SU-DHL-6 (cell line): ENCODE results near the gene BHLHA9.

Experiments used
- H2AFZ ChIP-seq: fragments of 200-600 bp; sonication (generic); 2 replicates; pipeline ENCODE4 v1.6.1; 2014; ENCODE audit warnings: low read depth, mild to moderate bottlenecking, moderate library complexity, mixed read lengths, antibody characterized with exemption, low read length; ENCODE audit not compliant: severe bottlenecking
- H3F3A ChIP-seq: fragments of 200-600 bp; shearing (Covaris generic); 2 replicates; pipeline ENCODE4 v1.6.0; 2016; ENCODE audit warnings: antibody characterized with exemption, mild to moderate bottlenecking; ENCODE audit not compliant: insufficient read depth
- H3K27ac ChIP-seq: fragments of 200-600 bp; sonication (generic); 2 replicates; pipeline ENCODE4 v1.5.1; 2016; ENCODE audit warnings: low read depth, mild to moderate bottlenecking, low read length, moderate library complexity, mixed read lengths
- H3K27me3 ChIP-seq: fragments of 200-600 bp; sonication (generic), shearing (Covaris generic); 2 replicates; pipeline ENCODE4 v1.6.0; 2014; ENCODE audit warnings: mild to moderate bottlenecking, low read length
- H3K36me3 ChIP-seq: fragments of 200-600 bp; sonication (generic); 2 replicates; pipeline ENCODE4 v1.6.1; 2014; ENCODE audit warnings: mild to moderate bottlenecking, low read length, mixed read lengths
- H3K4me2 ChIP-seq: fragments of 300-600, 200-600 bp; shearing (Covaris generic), sonication (generic); 2 replicates; pipeline ENCODE4 v1.6.0; 2014; ENCODE audit warnings: low read length, low read depth, mild to moderate bottlenecking; ENCODE audit not compliant: poor library complexity, severe bottlenecking
- H3K4me3 ChIP-seq: fragments of 200-600 bp; sonication (generic); 2 replicates; pipeline ENCODE4 v1.5.1; 2014; ENCODE audit warnings: antibody characterized with exemption, low read length, mild to moderate bottlenecking, mixed read lengths; ENCODE audit not compliant: insufficient read depth, poor library complexity, severe bottlenecking
- H3K79me2 ChIP-seq: fragments of 200-600 bp; sonication (generic); 2 replicates; pipeline ENCODE4 v1.6.1; 2014; ENCODE audit warnings: mild to moderate bottlenecking, low read length, moderate library complexity; ENCODE audit not compliant: insufficient read depth
- H3K9ac ChIP-seq: fragments of 200-600 bp; sonication (generic); 2 replicates; pipeline ENCODE4 v1.7.0; 2014; ENCODE audit warnings: mild to moderate bottlenecking, low read length
- H3K9me2 ChIP-seq: fragments of 200-600 bp; sonication (generic); replicated peaks from 2 replicates; pipeline ENCODE4 v1.6.1; 2014; ENCODE audit warnings: low read length; ENCODE audit not compliant: insufficient read depth
- H3K9me3 ChIP-seq: fragments of 200-600 bp; sonication (generic); 2 replicates; pipeline ENCODE4 v1.6.1; 2014; ENCODE audit warnings: low read length, mixed read lengths; ENCODE audit not compliant: insufficient read depth
- H4K20me1 ChIP-seq: fragments of 200-600 bp; sonication (generic); 2 replicates; pipeline ENCODE4 v1.6.1; 2014; ENCODE audit warnings: low read depth, mild to moderate bottlenecking, antibody characterized with exemption, low read length, moderate library complexity, mixed read lengths
- EZH2phosphoT487 ChIP-seq: fragments of 200-600 bp; sonication (generic), shearing (Covaris generic); conservative IDR thresholded peaks from 2 replicates; pipeline ENCODE4 v1.6.1; 2018; ENCODE audit warnings: mild to moderate bottlenecking, antibody characterized with exemption, low read length, moderate library complexity, mixed read lengths
- TF ChIP-seq, protein P1 (sequence below): fragments of 200-600 bp; sonication (generic); IDR thresholded peaks from one replicate; pipeline ENCODE4 v1.5.1; 2017; ENCODE audit warnings: antibody characterized with exemption, mild to moderate bottlenecking, low read length, moderate library complexity; ENCODE audit not compliant: insufficient read depth, poor library complexity, severe bottlenecking

BHLHA9 gene

DNA sequence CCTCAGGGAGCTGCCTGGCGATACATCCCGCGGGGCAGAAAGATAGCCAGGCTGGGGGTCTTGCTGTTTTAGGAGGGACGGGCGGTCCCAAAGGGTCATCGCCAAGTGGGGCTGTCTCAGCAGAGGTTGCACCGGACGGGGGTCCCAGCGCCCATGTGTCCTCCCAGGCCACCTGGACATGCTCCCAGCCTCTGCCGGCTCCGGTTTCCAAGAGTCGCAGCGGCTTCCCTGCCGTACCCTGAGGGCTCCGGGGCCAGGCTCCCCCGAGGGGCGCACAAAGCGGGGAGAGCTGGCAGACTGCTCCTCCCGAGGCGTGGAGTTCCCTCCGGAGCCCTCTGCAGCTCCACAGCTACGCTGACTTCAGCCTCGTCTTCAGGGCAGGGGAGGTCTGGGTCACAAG, 10.4 kb downstream of the BHLHA9 start:
- Histone ChIP-seq H3K27me3 (no peaks in the 10 kb centered on the region), H2AFZ (no peak overlapping the region), H3K9me2 (no peaks in the 10 kb centered on the region), H4K20me1 (no peaks in the 10 kb centered on the region), H3K9me3 (no peaks in the 10 kb centered on the region), H3K36me3 (no peaks in the 10 kb centered on the region), H3K4me3 (no peak overlapping the region), H3K4me2 (no peak overlapping the region), H3K27ac (no peak overlapping the region), H3F3A (no peaks in the 10 kb centered on the region), H3K9ac (no peak overlapping the region), H3K79me2 (no peaks in the 10 kb centered on the region)
- TF ChIP-seq, protein P1, sequence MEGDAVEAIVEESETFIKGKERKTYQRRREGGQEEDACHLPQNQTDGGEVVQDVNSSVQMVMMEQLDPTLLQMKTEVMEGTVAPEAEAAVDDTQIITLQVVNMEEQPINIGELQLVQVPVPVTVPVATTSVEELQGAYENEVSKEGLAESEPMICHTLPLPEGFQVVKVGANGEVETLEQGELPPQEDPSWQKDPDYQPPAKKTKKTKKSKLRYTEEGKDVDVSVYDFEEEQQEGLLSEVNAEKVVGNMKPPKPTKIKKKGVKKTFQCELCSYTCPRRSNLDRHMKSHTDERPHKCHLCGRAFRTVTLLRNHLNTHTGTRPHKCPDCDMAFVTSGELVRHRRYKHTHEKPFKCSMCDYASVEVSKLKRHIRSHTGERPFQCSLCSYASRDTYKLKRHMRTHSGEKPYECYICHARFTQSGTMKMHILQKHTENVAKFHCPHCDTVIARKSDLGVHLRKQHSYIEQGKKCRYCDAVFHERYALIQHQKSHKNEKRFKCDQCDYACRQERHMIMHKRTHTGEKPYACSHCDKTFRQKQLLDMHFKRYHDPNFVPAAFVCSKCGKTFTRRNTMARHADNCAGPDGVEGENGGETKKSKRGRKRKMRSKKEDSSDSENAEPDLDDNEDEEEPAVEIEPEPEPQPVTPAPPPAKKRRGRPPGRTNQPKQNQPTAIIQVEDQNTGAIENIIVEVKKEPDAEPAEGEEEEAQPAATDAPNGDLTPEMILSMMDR = no peak
- no peak for TF ChIP-seq EZH2phosphoT487

DNA sequence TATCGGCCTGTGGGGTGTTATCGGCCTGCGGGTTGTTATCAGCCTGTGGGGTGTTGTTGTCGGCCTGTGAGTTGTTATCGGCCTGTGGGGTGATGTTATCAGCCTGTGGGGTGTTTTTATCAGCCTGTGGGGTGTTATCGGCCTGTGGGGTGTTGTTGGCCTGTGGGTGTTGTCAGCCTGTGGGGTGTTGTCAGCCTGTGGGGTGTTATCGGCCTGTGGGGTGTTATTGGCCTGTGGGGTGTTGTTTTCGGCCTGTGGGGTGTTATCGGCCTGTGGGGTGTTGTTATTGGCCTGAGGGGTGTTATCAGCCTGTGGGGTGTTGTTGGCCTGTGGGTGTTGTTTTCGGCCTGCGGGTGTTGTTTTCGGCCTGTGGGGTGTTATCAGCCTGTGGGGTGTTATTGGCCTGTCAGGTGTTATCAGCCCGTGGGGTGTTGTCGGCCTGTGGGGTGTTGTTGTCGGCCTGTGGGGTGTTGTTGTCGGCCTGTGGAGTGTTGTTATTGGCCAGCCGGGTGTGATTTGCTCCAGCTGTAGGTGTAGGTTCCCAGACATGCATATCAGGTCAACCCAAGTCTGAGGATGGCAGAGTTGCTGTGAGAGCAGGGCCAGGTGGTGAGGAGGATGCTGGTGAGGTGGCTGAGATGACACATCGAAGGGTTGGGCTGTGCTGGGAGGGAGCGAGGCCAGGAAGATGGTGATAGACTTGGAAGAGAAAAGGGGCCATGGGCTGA, 16.3 kb downstream of the BHLHA9 start:
- Histone ChIP-seq H4K20me1 (no peaks in the 10 kb centered on the region), H3K4me3 (no peak overlapping the region), H3K9me3 (no peaks in the 10 kb centered on the region), H3K79me2 (no peaks in the 10 kb centered on the region), H3F3A (no peaks in the 10 kb centered on the region), H3K27me3 (no peaks in the 10 kb centered on the region), H3K36me3 (no peaks in the 10 kb centered on the region), H2AFZ (no peak overlapping the region), H3K9me2 (no peaks in the 10 kb centered on the region), H3K9ac (no peak overlapping the region), H3K4me2 (no peak overlapping the region), H3K27ac (no peak overlapping the region)
- no peak for TF ChIP-seq EZH2phosphoT487
- TF ChIP-seq, protein P1 = no peak

DNA sequence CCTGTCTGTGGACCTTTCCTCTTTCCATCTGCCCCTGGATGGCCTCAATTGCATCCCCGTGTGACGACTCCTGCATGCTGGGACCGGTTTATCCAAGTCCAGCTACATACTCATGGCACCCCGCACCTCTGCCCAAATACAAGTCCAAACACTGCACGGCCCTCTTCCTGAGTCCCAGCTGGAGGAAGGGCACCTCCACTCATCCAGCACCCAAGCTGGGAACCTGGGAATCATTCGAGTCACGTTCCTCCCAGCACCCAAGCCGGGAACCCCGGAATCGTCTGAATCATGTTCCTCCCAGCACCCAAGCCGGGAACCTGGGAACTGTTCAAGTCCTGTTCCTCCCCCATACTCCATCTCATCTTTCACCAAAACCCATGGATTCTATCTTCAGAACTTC, 19.5 kb downstream of the BHLHA9 start:
- no peaks in the 10 kb centered on the region for H3K9me3 ChIP-seq
- H3K9me2 ChIP-seq = no peaks in the 10 kb centered on the region
- H3K4me2 ChIP-seq = no peak overlapping the region
- H3K79me2 ChIP-seq = no peaks in the 10 kb centered on the region
- no peaks in the 10 kb centered on the region for H3K27me3 ChIP-seq
- H3F3A ChIP-seq = no peaks in the 10 kb centered on the region
- TF ChIP-seq, protein P1 = no peak
- no peak for TF ChIP-seq EZH2phosphoT487
- H3K36me3 ChIP-seq = no peaks in the 10 kb centered on the region
- no peak overlapping the region for H3K27ac ChIP-seq
- no peak overlapping the region for H2AFZ ChIP-seq
- H3K9ac ChIP-seq = no peak overlapping the region
- H4K20me1 ChIP-seq = no peaks in the 10 kb centered on the region
- no peak overlapping the region for H3K4me3 ChIP-seq
